ENCODE results near the gene CASP7. TPM values are rescaled to one million over a fixed set of nuclear protein-coding genes. Genes with fewer than 3 reads are reported as not detected.

The CASP7 gene
- total and polyA plus RNA-seq, 4 donors = 16.5 to 35.2 (median 19.9) TPM

- WGBS, 2 donors = 91 to 92% methylated on average over 3 of the region's 3 CpGs
- intact Hi-C loops (cut with DNase I) = no loop called here
- H3K4me3 ChIP-seq (ENCODE audit: low read length in 2 of 2) = no peak within 1 kb of the TSS
- no peaks in the 10 kb centered on the region for H3K36me3 ChIP-seq (ENCODE audit: control insufficient read depth in 1 of 2, insufficient read depth in 2 of 2, low read length in 1 of 2)
- ATAC-seq (ENCODE audit: low FRiP score) (no peak), DNase-seq (no peak)
- H3K9me3 ChIP-seq (ENCODE audit: control insufficient read depth, low read length) = peaks cover 3% of the 10 kb centered on the region
- no peaks in the 10 kb centered on the region for H3K4me1 ChIP-seq (ENCODE audit: control insufficient read depth in 1 of 2, insufficient read depth in 2 of 2, low read length in 2 of 2)
- no peaks in the 10 kb centered on the region for H3K27me3 ChIP-seq (ENCODE audit: control insufficient read depth in 1 of 2, insufficient read depth in 2 of 2, low read length in 1 of 2)
- H3K27ac ChIP-seq (ENCODE audit: low read depth in 1 of 2, low read length in 2 of 2) = no peak within 1 kb of the TSS
Measured at GRCh38 chr10:113751181-113751732, 71.5 kb downstream of the CASP7 start, which contains the start of gene PLEKHS1. TSS of gene PLEKHS1 (plus strand) at chr10:113751682. CDS start at chr10:113755278, 3,596 bp downstream.

- intact Hi-C loops (cut with DNase I) = no loop called here
- ATAC-seq (ENCODE audit: low FRiP score) = no peak
- H3K4me1 ChIP-seq (ENCODE audit: control insufficient read depth in 1 of 2, insufficient read depth in 2 of 2, low read length in 2 of 2) = no peaks in the 10 kb centered on the region
Measured at GRCh38 chr10:113752553-113752952, 72.8 kb downstream of the CASP7 start.

GRCh38 chr10:113753020-113753692 is 73.4 kb downstream of the CASP7 start:
- Histone ChIP-seq H3K27ac (ENCODE audit: low read depth in 1 of 2, low read length in 2 of 2) (no peak overlapping the region), H3K27me3 (ENCODE audit: control insufficient read depth in 1 of 2, insufficient read depth in 2 of 2, low read length in 1 of 2) (no peaks in the 10 kb centered on the region), H3K36me3 (ENCODE audit: control insufficient read depth in 1 of 2, insufficient read depth in 2 of 2, low read length in 1 of 2) (no peaks in the 10 kb centered on the region), H3K4me1 (ENCODE audit: control insufficient read depth in 1 of 2, insufficient read depth in 2 of 2, low read length in 2 of 2) (no peaks in the 10 kb centered on the region), H3K4me3 (ENCODE audit: low read length in 2 of 2) (no peak overlapping the region), H3K9me3 (ENCODE audit: control insufficient read depth, low read length) (peaks cover 3% of the 10 kb centered on the region)
- DNase-seq = no peak
- no peak for ATAC-seq (ENCODE audit: low FRiP score)
- intact Hi-C loops (cut with DNase I) = no loop called here
- WGBS, 2 donors = 61 to 65% methylated on average over 9 of the region's 9 CpGs

More at GRCh38 chr10:113752553-113752952, 72.8 kb downstream of the CASP7 start:
- WGBS, 2 donors = 56 to 83% methylated on average over 1 of the region's 1 CpG
- Histone ChIP-seq H3K27me3 (ENCODE audit: control insufficient read depth in 1 of 2, insufficient read depth in 2 of 2, low read length in 1 of 2) (no peaks in the 10 kb centered on the region), H3K9me3 (ENCODE audit: control insufficient read depth, low read length) (peaks cover 3% of the 10 kb centered on the region), H3K27ac (ENCODE audit: low read depth in 1 of 2, low read length in 2 of 2) (no peak overlapping the region), H3K36me3 (ENCODE audit: control insufficient read depth in 1 of 2, insufficient read depth in 2 of 2, low read length in 1 of 2) (no peaks in the 10 kb centered on the region), H3K4me3 (ENCODE audit: low read length in 2 of 2) (no peak overlapping the region)
- no peak for DNase-seq

- no peak for DNase-seq
- whole genome bisulfite sequencing, 2 donors = 91 to 93% methylated on average over 3 of the region's 3 CpGs
Measured at GRCh38 chr10:113754125-113754524, 74.4 kb downstream of the CASP7 start.

GRCh38 chr10:113754768-113755167 is 75.1 kb downstream of the CASP7 start:
- H3K27ac ChIP-seq (ENCODE audit: low read depth in 1 of 2, low read length in 2 of 2) = no peak overlapping the region
- H3K4me1 ChIP-seq (ENCODE audit: control insufficient read depth in 1 of 2, insufficient read depth in 2 of 2, low read length in 2 of 2) = no peaks in the 10 kb centered on the region
- no peak overlapping the region for H3K4me3 ChIP-seq (ENCODE audit: low read length in 2 of 2)
- H3K9me3 ChIP-seq (ENCODE audit: control insufficient read depth, low read length) = peaks cover 3% of the 10 kb centered on the region
- intact Hi-C loops (cut with DNase I) = no loop called here
- no peaks in the 10 kb centered on the region for H3K27me3 ChIP-seq (ENCODE audit: control insufficient read depth in 1 of 2, insufficient read depth in 2 of 2, low read length in 1 of 2)
- ATAC-seq (ENCODE audit: low FRiP score) (no peak), DNase-seq (no peak)
- WGBS, 2 donors = 75 to 77% methylated on average over 9 of the region's 9 CpGs
- H3K36me3 ChIP-seq (ENCODE audit: control insufficient read depth in 1 of 2, insufficient read depth in 2 of 2, low read length in 1 of 2) = no peaks in the 10 kb centered on the region

More at GRCh38 chr10:113754125-113754524, 74.4 kb downstream of the CASP7 start:
- no peak for ATAC-seq (ENCODE audit: low FRiP score)
- H3K4me1 ChIP-seq (ENCODE audit: control insufficient read depth in 1 of 2, insufficient read depth in 2 of 2, low read length in 2 of 2) = no peaks in the 10 kb centered on the region
- peaks cover 3% of the 10 kb centered on the region for H3K9me3 ChIP-seq (ENCODE audit: control insufficient read depth, low read length)
- H3K27me3 ChIP-seq (ENCODE audit: control insufficient read depth in 1 of 2, insufficient read depth in 2 of 2, low read length in 1 of 2) = no peaks in the 10 kb centered on the region
- intact Hi-C loops (cut with DNase I) = no loop called here
- no peak overlapping the region for H3K27ac ChIP-seq (ENCODE audit: low read depth in 1 of 2, low read length in 2 of 2)
- H3K4me3 ChIP-seq (ENCODE audit: low read length in 2 of 2) = no peak overlapping the region
- no peaks in the 10 kb centered on the region for H3K36me3 ChIP-seq (ENCODE audit: control insufficient read depth in 1 of 2, insufficient read depth in 2 of 2, low read length in 1 of 2)

- no peak for DNase-seq
- Histone ChIP-seq H3K36me3 (ENCODE audit: control insufficient read depth in 1 of 2, insufficient read depth in 2 of 2, low read length in 1 of 2) (no peaks in the 10 kb centered on the region), H3K27me3 (ENCODE audit: control insufficient read depth in 1 of 2, insufficient read depth in 2 of 2, low read length in 1 of 2) (no peaks in the 10 kb centered on the region), H3K9me3 (ENCODE audit: control insufficient read depth, low read length) (peaks cover 3% of the 10 kb centered on the region), H3K4me3 (ENCODE audit: low read length in 2 of 2) (no peak overlapping the region), H3K27ac (ENCODE audit: low read depth in 1 of 2, low read length in 2 of 2) (no peak overlapping the region), H3K4me1 (ENCODE audit: control insufficient read depth in 1 of 2, insufficient read depth in 2 of 2, low read length in 2 of 2) (no peaks in the 10 kb centered on the region)
- 83 to 91% methylated on average over 12 of the region's 12 CpGs for WGBS, 2 donors
- ATAC-seq (ENCODE audit: low FRiP score) = no peak
- intact Hi-C loops (cut with DNase I) = no loop called here
Measured at GRCh38 chr10:113756940-113757543, 77.3 kb downstream of the CASP7 start.

- Histone ChIP-seq H3K4me1 (ENCODE audit: control insufficient read depth in 1 of 2, insufficient read depth in 2 of 2, low read length in 2 of 2) (no peaks in the 10 kb centered on the region), H3K27me3 (ENCODE audit: control insufficient read depth in 1 of 2, insufficient read depth in 2 of 2, low read length in 1 of 2) (no peaks in the 10 kb centered on the region), H3K4me3 (ENCODE audit: low read length in 2 of 2) (no peak overlapping the region), H3K9me3 (ENCODE audit: control insufficient read depth, low read length) (no peaks in the 10 kb centered on the region), H3K27ac (ENCODE audit: low read depth in 1 of 2, low read length in 2 of 2) (no peak overlapping the region), H3K36me3 (ENCODE audit: control insufficient read depth in 1 of 2, insufficient read depth in 2 of 2, low read length in 1 of 2) (no peaks in the 10 kb centered on the region)
- WGBS, 2 donors = 23 to 27% methylated on average over 1 of the region's 1 CpG
- DNase-seq (no peak), ATAC-seq (ENCODE audit: low FRiP score) (no peak)
- intact Hi-C loops (cut with DNase I) = no loop called here
Measured at GRCh38 chr10:113762083-113762482, 82.4 kb downstream of the CASP7 start.

- Histone ChIP-seq H3K36me3 (ENCODE audit: control insufficient read depth in 1 of 2, insufficient read depth in 2 of 2, low read length in 1 of 2) (no peaks in the 10 kb centered on the region), H3K4me1 (ENCODE audit: control insufficient read depth in 1 of 2, insufficient read depth in 2 of 2, low read length in 2 of 2) (no peaks in the 10 kb centered on the region), H3K27me3 (ENCODE audit: control insufficient read depth in 1 of 2, insufficient read depth in 2 of 2, low read length in 1 of 2) (no peaks in the 10 kb centered on the region), H3K27ac (ENCODE audit: low read depth in 1 of 2, low read length in 2 of 2) (no peak overlapping the region), H3K9me3 (ENCODE audit: control insufficient read depth, low read length) (no peaks in the 10 kb centered on the region), H3K4me3 (ENCODE audit: low read length in 2 of 2) (no peak overlapping the region)
- intact Hi-C loops (cut with DNase I) = no loop called here
- 63 to 81% methylated on average over 1 of the region's 1 CpG for WGBS, 2 donors
- no peak for ATAC-seq (ENCODE audit: low FRiP score)
- DNase-seq = no peak
Measured at GRCh38 chr10:113764582-113764981, 84.9 kb downstream of the CASP7 start.

GRCh38 chr10:113765910-113766309 is 86.2 kb downstream of the CASP7 start:
- intact Hi-C loops (cut with DNase I) = no loop called here
- no peak for ATAC-seq (ENCODE audit: low FRiP score)
- 67 to 74% methylated on average over 3 of the region's 3 CpGs for WGBS, 2 donors

More at GRCh38 chr10:113765910-113766309, 86.2 kb downstream of the CASP7 start:
- no peaks in the 10 kb centered on the region for H3K4me1 ChIP-seq (ENCODE audit: control insufficient read depth in 1 of 2, insufficient read depth in 2 of 2, low read length in 2 of 2)
- H3K4me3 ChIP-seq (ENCODE audit: low read length in 2 of 2) = no peak overlapping the region
- no peak for DNase-seq
- no peaks in the 10 kb centered on the region for H3K9me3 ChIP-seq (ENCODE audit: control insufficient read depth, low read length)
- no peaks in the 10 kb centered on the region for H3K27me3 ChIP-seq (ENCODE audit: control insufficient read depth in 1 of 2, insufficient read depth in 2 of 2, low read length in 1 of 2)
- no peaks in the 10 kb centered on the region for H3K36me3 ChIP-seq (ENCODE audit: control insufficient read depth in 1 of 2, insufficient read depth in 2 of 2, low read length in 1 of 2)
- no peak overlapping the region for H3K27ac ChIP-seq (ENCODE audit: low read depth in 1 of 2, low read length in 2 of 2)
